ENCODE data around the gene LHX6.

DNA sequence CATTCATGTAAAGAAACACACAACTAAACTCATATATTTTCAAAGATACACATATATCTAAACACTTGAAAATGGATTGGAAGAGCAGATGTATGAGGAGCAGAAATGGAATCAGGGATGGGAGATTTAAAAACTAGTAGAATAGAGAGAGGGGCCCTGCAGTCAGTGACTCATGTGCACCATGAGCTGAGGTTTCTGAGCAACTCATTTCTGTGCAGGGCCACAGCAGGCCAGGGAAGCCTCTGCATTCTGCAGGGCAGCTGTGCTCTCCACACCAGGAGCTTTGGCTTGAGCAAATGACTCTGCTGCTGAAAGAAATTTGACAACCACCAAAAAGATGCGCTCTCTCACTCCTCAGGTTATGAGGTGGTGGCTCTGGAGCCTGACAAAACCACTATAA, 27.1 kb downstream of the LHX6 start:
- TF ChIP-seq EZH2phosphoT487 (IDR thresholded peaks at IDR 0.05; ENCODE audit: insufficient read depth, low read depth), result no peak
- no peak for TF ChIP-seq EZH2 (IDR thresholded peaks at IDR 0.05; ENCODE audit: insufficient read depth, poor library complexity, severe bottlenecking)
